Myocyte (in vitro differentiated cells): ENCODE measurements around the gene AVPR1A. TPM values are rescaled to one million over a fixed set of nuclear protein-coding genes. Genes with fewer than 3 reads are reported as not detected.
"Not testable (repeated sequence)": the region's sequence is repeated elsewhere in the genome, so short reads cannot be mapped to it uniquely, and the experiment has no call there.

Experiments used
- DNase-seq: peaks from one replicate; pipeline ENCODE4 v3.0.0-alpha.2; 2012; ENCODE audit warnings: low read depth
- polyA plus RNA-seq: library from polyadenylated mRNA; unstranded; fragments of >200 nt; gene quantifications from one replicate; pipeline ENCODE4 v1.2.1, GENCODE V29; 2012; ENCODE audit warnings: missing spikeins
- total RNA-seq: library from RNA; depleted of rRNA; stranded (reverse); fragments of >200 nt; gene quantifications from 2 replicates; pipeline ENCODE4 v1.2.3, GENCODE V29; 2014

Gene AVPR1A
- not detected in 2 replicates for total RNA-seq
- polyA plus RNA-seq: not detected

GRCh38 chr12:63150713-63151622 is at the start of gene AVPR1A:
Gene AVPR1A, minus strand, starts transcription at chr12:63151201. Its CDS starts 365 bp downstream, at chr12:63150836.
- DNase-seq: no peak

GRCh38 chr12:63196168-63196567 is 45.2 kb upstream of the AVPR1A start:
- DNase-seq: no peak

- DNase-seq: no peak
Measured at GRCh38 chr12:63179224-63179623, 28.2 kb upstream of the AVPR1A start.

GRCh38 chr12:63170321-63170720 is 19.3 kb upstream of the AVPR1A start:
- no peak for DNase-seq

GRCh38 chr12:63167741-63168140 is 16.7 kb upstream of the AVPR1A start:
- not testable (repeated sequence) for DNase-seq

- no peak for DNase-seq
Measured at GRCh38 chr12:63164911-63165310, 13.9 kb upstream of the AVPR1A start.

GRCh38 chr12:63163541-63163940 is 12.5 kb upstream of the AVPR1A start:
- peak; percentile 36 for DNase-seq

GRCh38 chr12:63155375-63155774 is 4.4 kb upstream of the AVPR1A start:
- DNase-seq: no peak

- DNase-seq: no peak
Measured at GRCh38 chr12:63154560-63154959, 3.6 kb upstream of the AVPR1A start.

- DNase-seq: no peak
Measured at GRCh38 chr12:63152321-63152700, 1.3 kb upstream of the AVPR1A start.

GRCh38 chr12:63151623-63152320 is 771 bp upstream of the AVPR1A start:
- peak; percentile 59 for DNase-seq

- no peak for DNase-seq
Measured at GRCh38 chr12:63149909-63150712, 890 bp downstream of the AVPR1A start.

GRCh38 chr12:63144556-63144955 is 6.4 kb downstream of the AVPR1A start:
- DNase-seq: no peak

- DNase-seq: no peak
Measured at GRCh38 chr12:63138488-63138887, 12.5 kb downstream of the AVPR1A start.

- no peak for DNase-seq
Measured at GRCh38 chr12:63133981-63134380, 17.0 kb downstream of the AVPR1A start.

GRCh38 chr12:63132201-63132600 is 18.8 kb downstream of the AVPR1A start:
- peak; percentile 61 for DNase-seq

- DNase-seq: peak; percentile 72
Measured at GRCh38 chr12:63129927-63130326, 21.1 kb downstream of the AVPR1A start.

GRCh38 chr12:63124778-63125177 is 26.2 kb downstream of the AVPR1A start:
- DNase-seq: no peak

GRCh38 chr12:63103494-63104131 is 47.4 kb downstream of the AVPR1A start:
- DNase-seq: peak; percentile 33

GRCh38 chr12:63101920-63102319 is 49.1 kb downstream of the AVPR1A start:
- no peak for DNase-seq

- DNase-seq: peak; percentile 53
Measured at GRCh38 chr12:63098851-63099250, 52.1 kb downstream of the AVPR1A start.
